Measurements from ENCODE around the gene KIAA1191. TPM values are rescaled to one million over a fixed set of nuclear protein-coding genes. Genes with fewer than 3 reads are reported as not detected.
A peak's percentile ranks its signal among the peaks of the same experiment; 100 is the strongest.

KIAA1191 gene
- total and polyA plus RNA-seq, 2 of the 8 experiments (the other 6 are each of a cell fraction or from before 2014, with no cell fraction given), result 86.4 to 88.0 TPM

GRCh38 chr5:176361437-176362232, at the start of gene KIAA1191 (continued):
- TF ChIP-seq KDM1A (IDR thresholded peaks at IDR 0.05; ENCODE audit: borderline replicate concordance, low read length), result 0 out of 2 replicates have a peak, but pooled peaks have one; percentile 19
- peak; percentile 99 for TF ChIP-seq PHF8 (conservative IDR thresholded peaks at IDR 0.05; ENCODE audit: low read depth, low read length)
- no peak for TF ChIP-seq CBX5 (IDR thresholded peaks at IDR 0.05; ENCODE audit: low read depth, low read length)
- no peak for TF ChIP-seq ZNF274 (IDR thresholded peaks at IDR 0.05; ENCODE audit: borderline replicate concordance, extremely low read depth, low read length)
- TF ChIP-seq FOSL1 (IDR thresholded peaks at IDR 0.05; ENCODE audit: insufficient read depth, low read depth, low read length), result no peak
- TF ChIP-seq SRF (IDR thresholded peaks at IDR 0.05; ENCODE audit: low read depth, low read length), result no peak
- TF ChIP-seq POLR2AphosphoS5 (IDR thresholded peaks at IDR 0.05; ENCODE audit: low read depth, low read length), result peak; percentile 90
